Lower lobe of right lung (tissue), 2 donors: ENCODE data around the gene GNG2. TPM values are rescaled to one million over a fixed set of nuclear protein-coding genes. Genes with fewer than 3 reads are reported as not detected.

Source experiments
- ATAC-seq, 2 donors: fragments of 200-7000 bp; cut with Tn5 transposase; one replicate each; pipeline ENCODE4 v1.9.1; 2020 to 2022; ENCODE audit warnings: mild to moderate bottlenecking in 2 of 2, moderate library complexity in 2 of 2
- DNase-seq: peaks from one replicate; pipeline ENCODE4 v3.0.0-alpha.2; 2020
- H3K27ac ChIP-seq: fragments of 200-600 bp; one replicate; pipeline ENCODE4 v1.8.0; 2022
- H3K27me3 ChIP-seq: fragments of 200-600 bp; one replicate; pipeline ENCODE4 v1.8.0; 2022; ENCODE audit warnings: low read depth
- H3K36me3 ChIP-seq: fragments of 200-600 bp; one replicate; pipeline ENCODE4 v1.8.0; 2022; ENCODE audit warnings: mild to moderate bottlenecking
- H3K4me1 ChIP-seq: fragments of 200-600 bp; one replicate; pipeline ENCODE4 v1.8.0; 2022
- H3K4me3 ChIP-seq: fragments of 200-600 bp; one replicate; pipeline ENCODE4 v1.8.0; 2022; ENCODE audit warnings: mild to moderate bottlenecking
- H3K9me3 ChIP-seq: fragments of 200-600 bp; one replicate; pipeline ENCODE4 v1.8.0; 2022
- CTCF ChIP-seq: fragments of 200-600 bp; IDR thresholded peaks from one replicate; pipeline ENCODE4 v1.8.0; 2022; ENCODE audit warnings: antibody characterized with exemption, mild to moderate bottlenecking
- intact Hi-C: fragments of 100-400 bp; cut with DNase I; formaldehyde crosslinking; loops from one replicate; pipeline ENCODE4 v1.11.0; 2022
- total RNA-seq: library from RNA; stranded (reverse); fragmentation: NEBNext Ultra II Directional; extraction: Animal tissue kit (Norgen Biotek cat#: 25700); gene quantifications from one replicate; pipeline ENCODE4 v1.2.1, GENCODE V29; 2021
- donor health status: DM: no; HTN: yes; CAD: no; lungs with severe emphysema.

Gene GNG2
- total RNA-seq, 1 donor from 2014 or later, result 23.8 TPM

- intact Hi-C loops, result no loop called here
- TF ChIP-seq CTCF, result no peak
Measured at GRCh38 chr14:51821822-51822221, 38.6 kb upstream of the GNG2 start.

GRCh38 chr14:51822499-51822898 lies 37.9 kb upstream of the GNG2 start:
- no peak overlapping the region for H3K27ac ChIP-seq
- no peaks in the 10 kb centered on the region for H3K4me1 ChIP-seq
- H3K9me3 ChIP-seq, result no peaks in the 10 kb centered on the region
- H3K36me3 ChIP-seq, result no peaks in the 10 kb centered on the region
- intact Hi-C loops, result no loop called here
- no peak for TF ChIP-seq CTCF
- H3K4me3 ChIP-seq, result no peak overlapping the region
- ATAC-seq, result no peak
- H3K27me3 ChIP-seq, result no peaks in the 10 kb centered on the region
- no peak for DNase-seq

More at GRCh38 chr14:51821822-51822221, 38.6 kb upstream of the GNG2 start:
- Histone ChIP-seq H3K27ac (no peak overlapping the region), H3K27me3 (no peaks in the 10 kb centered on the region), H3K36me3 (no peaks in the 10 kb centered on the region), H3K9me3 (no peaks in the 10 kb centered on the region), H3K4me1 (no peaks in the 10 kb centered on the region), H3K4me3 (no peak overlapping the region)
- ATAC-seq, result no peak
- DNase-seq, result no peak

GRCh38 chr14:51823706-51824105 lies 36.7 kb upstream of the GNG2 start:
- Histone ChIP-seq H3K27me3 (no peaks in the 10 kb centered on the region), H3K36me3 (no peaks in the 10 kb centered on the region), H3K9me3 (no peaks in the 10 kb centered on the region), H3K4me3 (no peak overlapping the region), H3K27ac (no peak overlapping the region), H3K4me1 (no peaks in the 10 kb centered on the region)
- TF ChIP-seq CTCF, result no peak
- intact Hi-C loops, result no loop called here
- DNase-seq, result no peak
- no peak for ATAC-seq

GRCh38 chr14:51824191-51824590 lies 36.2 kb upstream of the GNG2 start:
- DNase-seq (no peak), ATAC-seq (no peak)
- TF ChIP-seq CTCF, result no peak
- Histone ChIP-seq H3K4me1 (no peaks in the 10 kb centered on the region), H3K36me3 (no peaks in the 10 kb centered on the region), H3K4me3 (no peak overlapping the region), H3K27me3 (no peaks in the 10 kb centered on the region), H3K27ac (no peak overlapping the region), H3K9me3 (no peaks in the 10 kb centered on the region)
- intact Hi-C loops, result no loop called here

- Histone ChIP-seq H3K4me1 (no peaks in the 10 kb centered on the region), H3K27ac (no peak overlapping the region), H3K4me3 (no peak overlapping the region), H3K27me3 (no peaks in the 10 kb centered on the region), H3K9me3 (no peaks in the 10 kb centered on the region), H3K36me3 (no peaks in the 10 kb centered on the region)
- TF ChIP-seq CTCF, result no peak
- ATAC-seq, result no peak
- DNase-seq, result no peak
- intact Hi-C loops, result no loop called here
Measured at GRCh38 chr14:51825926-51826325, 34.5 kb upstream of the GNG2 start.
